Sigmoid colon (tissue), 7 donors: Measurements from ENCODE around the gene CENPP. TPM values are rescaled to one million over a fixed set of nuclear protein-coding genes. Genes with fewer than 3 reads are reported as not detected.

Experiments
- DNase-seq: peaks from one replicate; pipeline ENCODE4 v3.0.0-alpha.2; 2019
- H3K27ac ChIP-seq, 4 donors: fragments of 200-600 bp; sonication (generic); one replicate each; pipeline ENCODE4 v1.5.1; 2016 to 2019; ENCODE audit warnings: mild to moderate bottlenecking in 1 of 4
- H3K27me3 ChIP-seq, 3 donors: fragments of 200-600 bp; sonication (generic); one replicate each; pipeline ENCODE4 v1.5.1; 2019; ENCODE audit warnings: mild to moderate bottlenecking in 1 of 3
- H3K36me3 ChIP-seq, 4 donors: fragments of 200-600 bp; sonication (generic); one replicate each; pipeline ENCODE4 v1.5.1; 2016 to 2019
- H3K4me1 ChIP-seq, 4 donors: fragments of 200-600 bp; sonication (generic); one replicate each; pipeline ENCODE4 v1.5.1; 2017 to 2019
- H3K4me3 ChIP-seq, 4 donors: fragments of 200-600 bp; sonication (generic); one replicate each; pipeline ENCODE4 v1.5.1; 2017 to 2019; ENCODE audit warnings: mild to moderate bottlenecking in 2 of 4, moderate library complexity in 1 of 4
- H3K9me3 ChIP-seq, 4 donors: fragments of 200-600 bp in 3 of 4; sonication (generic) in 3 of 4; one replicate each; pipeline versions ENCODE4 v1.5.1 to v1.6.1; 2013 to 2019
- CTCF ChIP-seq, 4 experiments: fragments of 450-650 bp in 3 of 4; fragments of 200-600 bp in 1 of 4; IDR thresholded peaks; one replicate each; pipeline ENCODE4 v1.5.1; 2016 to 2019; ENCODE audit warnings: antibody characterized with exemption in 4 of 4, mild to moderate bottlenecking in 3 of 4, moderate library complexity in 2 of 4
- EP300 ChIP-seq, 4 donors: sonication (generic); formaldehyde crosslinking; IDR thresholded peaks; one replicate each; pipeline ENCODE4 v1.6.1; 2017; ENCODE audit warnings: antibody characterized with exemption in 4 of 4
- POLR2A ChIP-seq, 2 donors: fragments of 450-650 bp; IDR thresholded peaks; one replicate each; pipeline ENCODE4 v1.6.1; 2016; ENCODE audit warnings: antibody characterized with exemption in 2 of 2, mild to moderate bottlenecking in 2 of 2, moderate library complexity in 2 of 2
- POLR2AphosphoS5 ChIP-seq, 4 donors: sonication (generic); formaldehyde crosslinking; IDR thresholded peaks; one replicate each; pipeline ENCODE4 v1.6.1; 2017; ENCODE audit warnings: antibody characterized with exemption in 4 of 4
- WGBS, 2 donors: extraction: QIAGEN DNeasy Blood & Tissue Kit; methylation state at CpG; one replicate each; pipeline ENCODE4 v1.1.7; 2013; 5-methylcytosine and 5-hydroxymethylcytosine counted together
- intact Hi-C: fragments of 100-400 bp; cut with DNase I; formaldehyde crosslinking; loops from one replicate; pipeline ENCODE4 v1.15.1; 2023
- polyA plus RNA-seq, 3 donors: library from polyadenylated mRNA; stranded (reverse); fragments of 200-250 nt; gene quantifications; one replicate each; pipeline ENCODE4 v1.2.3, GENCODE V29; 2013
- total RNA-seq, 4 donors: library from RNA; depleted of rRNA; stranded (reverse); fragments of >200 nt; gene quantifications; one replicate each; pipeline ENCODE4 v1.1.0, GENCODE V29; 2016
- donor health status: healthy with polysubstance abuse.
- donor health status: Bipolar disorder and iron deficiency.
- donor health status: healthy.

CENPP gene
- total and polyA plus RNA-seq, 7 donors, result 0.60 to 11.9 (median 2.4) TPM

DNA sequence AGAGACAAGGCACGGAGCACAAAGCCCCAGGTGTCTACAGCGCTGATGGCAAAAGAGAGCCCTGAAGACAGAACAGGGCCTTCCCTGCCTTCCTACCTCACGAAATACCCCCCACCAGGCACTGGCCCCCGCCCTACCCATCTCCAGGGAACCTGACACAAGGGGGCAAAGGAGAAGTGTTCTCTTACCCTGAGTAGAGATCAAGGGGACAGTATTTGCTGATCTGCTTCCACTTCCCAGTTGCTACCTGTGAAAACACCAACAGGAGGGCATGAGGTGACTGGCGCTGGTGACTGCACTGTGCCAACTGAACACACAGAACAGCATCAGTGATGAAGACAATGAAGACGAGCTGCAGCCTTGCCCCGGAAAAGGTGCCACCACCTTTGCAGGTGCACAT, 316.8 kb downstream of the CENPP start:
- no peak overlapping the region for H3K4me3 ChIP-seq
- H3K9me3 ChIP-seq, result no peaks in the 10 kb centered on the region
- H3K27ac ChIP-seq, result no peak overlapping the region
- H3K27me3 ChIP-seq, result no peaks in the 10 kb centered on the region
- no peaks in the 10 kb centered on the region for H3K4me1 ChIP-seq
- DNase-seq, result peak; percentile 32
- TF ChIP-seq EP300 (IDR thresholded peaks at IDR 0.05) (no peak), POLR2AphosphoS5 (IDR thresholded peaks at IDR 0.05) (no peak), CTCF (IDR thresholded peaks at IDR 0.05) (no peak)
- intact Hi-C loops, result no loop called here
- H3K36me3 ChIP-seq, result peaks cover 14 to 98% (median 52%) of the 10 kb centered on the region in 4 donors
- 97 to 98% methylated on average over 7 of the region's 7 CpGs for WGBS, 2 donors

GRCh38 chr9:92644278-92644677, 318.5 kb downstream of the CENPP start:
- intact Hi-C loops, result no loop called here
- H3K4me1 ChIP-seq, result peaks cover 0 to 3% (median 0%) of the 10 kb centered on the region in 4 donors
- H3K27me3 ChIP-seq, result no peaks in the 10 kb centered on the region
- H3K36me3 ChIP-seq, result peaks cover 14 to 99% (median 46%) of the 10 kb centered on the region in 4 donors
- TF ChIP-seq POLR2A (IDR thresholded peaks at IDR 0.05) (no peak), CTCF (IDR thresholded peaks at IDR 0.05) (no peak), POLR2AphosphoS5 (IDR thresholded peaks at IDR 0.05) (no peak), EP300 (IDR thresholded peaks at IDR 0.05) (no peak)
- no peak overlapping the region for H3K27ac ChIP-seq
- no peak for DNase-seq
- no peak overlapping the region for H3K4me3 ChIP-seq
- H3K9me3 ChIP-seq, result no peaks in the 10 kb centered on the region
- WGBS, 2 donors, result 94 to 95% methylated on average over 7 of the region's 7 CpGs

- 97 to 98% methylated on average over 4 of the region's 4 CpGs for WGBS, 2 donors
- H3K9me3 ChIP-seq, result no peaks in the 10 kb centered on the region
- peaks cover 14 to 92% (median 45%) of the 10 kb centered on the region in 4 donors for H3K36me3 ChIP-seq
- H3K4me1 ChIP-seq, result peaks cover 0 to 11% (median 4%) of the 10 kb centered on the region in 4 donors
- H3K27me3 ChIP-seq, result no peaks in the 10 kb centered on the region
- intact Hi-C loops, result no loop called here
- no peak for DNase-seq
- TF ChIP-seq POLR2AphosphoS5 (IDR thresholded peaks at IDR 0.05) (no peak), POLR2A (IDR thresholded peaks at IDR 0.05) (no peak), CTCF (IDR thresholded peaks at IDR 0.05) (no peak), EP300 (IDR thresholded peaks at IDR 0.05) (no peak)
- H3K27ac ChIP-seq, result no peak overlapping the region
- no peak overlapping the region for H3K4me3 ChIP-seq
Observed at GRCh38 chr9:92645041-92645440, 319.3 kb downstream of the CENPP start.

GRCh38 chr9:92647671-92648473, 322.1 kb downstream of the CENPP start:
- Histone ChIP-seq H3K27ac (no peak overlapping the region), H3K4me1 (peaks cover 0 to 39% (median 27%) of the 10 kb centered on the region in 4 donors), H3K36me3 (peaks cover 4 to 65% (median 23%) of the 10 kb centered on the region in 4 donors), H3K4me3 (no peak overlapping the region), H3K9me3 (no peaks in the 10 kb centered on the region), H3K27me3 (no peaks in the 10 kb centered on the region)
- intact Hi-C loops, result no loop called here
- TF ChIP-seq POLR2A (IDR thresholded peaks at IDR 0.05), result no peak
- no peak for TF ChIP-seq EP300 (IDR thresholded peaks at IDR 0.05)
- no peak for TF ChIP-seq POLR2AphosphoS5 (IDR thresholded peaks at IDR 0.05)
- TF ChIP-seq CTCF (IDR thresholded peaks at IDR 0.05), result no peak
- no peak for DNase-seq
- WGBS, 2 donors, result 95 to 97% methylated on average over 11 of the region's 11 CpGs
